OCI-LY7 (cell line): ENCODE results near the gene GNAI2.

ENCODE experiments used
- EZH2phosphoT487 ChIP-seq: fragments of 200-600 bp; sonication (generic); IDR thresholded peaks from 2 replicates; pipeline ENCODE4 v1.6.1; 2018; ENCODE audit warnings: low read depth, borderline replicate concordance, mild to moderate bottlenecking, mixed run types, antibody characterized with exemption, low read length, moderate library complexity, mixed read lengths
- TF ChIP-seq, protein P1 (sequence below): fragments of 200-600 bp; sonication (generic); conservative IDR thresholded peaks from 2 replicates; pipeline ENCODE4 v1.5.1; 2014; ENCODE audit warnings: mild to moderate bottlenecking, antibody characterized with exemption, low read length, moderate library complexity, mixed read lengths

- TF ChIP-seq, protein P1, sequence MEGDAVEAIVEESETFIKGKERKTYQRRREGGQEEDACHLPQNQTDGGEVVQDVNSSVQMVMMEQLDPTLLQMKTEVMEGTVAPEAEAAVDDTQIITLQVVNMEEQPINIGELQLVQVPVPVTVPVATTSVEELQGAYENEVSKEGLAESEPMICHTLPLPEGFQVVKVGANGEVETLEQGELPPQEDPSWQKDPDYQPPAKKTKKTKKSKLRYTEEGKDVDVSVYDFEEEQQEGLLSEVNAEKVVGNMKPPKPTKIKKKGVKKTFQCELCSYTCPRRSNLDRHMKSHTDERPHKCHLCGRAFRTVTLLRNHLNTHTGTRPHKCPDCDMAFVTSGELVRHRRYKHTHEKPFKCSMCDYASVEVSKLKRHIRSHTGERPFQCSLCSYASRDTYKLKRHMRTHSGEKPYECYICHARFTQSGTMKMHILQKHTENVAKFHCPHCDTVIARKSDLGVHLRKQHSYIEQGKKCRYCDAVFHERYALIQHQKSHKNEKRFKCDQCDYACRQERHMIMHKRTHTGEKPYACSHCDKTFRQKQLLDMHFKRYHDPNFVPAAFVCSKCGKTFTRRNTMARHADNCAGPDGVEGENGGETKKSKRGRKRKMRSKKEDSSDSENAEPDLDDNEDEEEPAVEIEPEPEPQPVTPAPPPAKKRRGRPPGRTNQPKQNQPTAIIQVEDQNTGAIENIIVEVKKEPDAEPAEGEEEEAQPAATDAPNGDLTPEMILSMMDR = no peak
- TF ChIP-seq EZH2phosphoT487 = no peak
Measured at GRCh38 chr3:50239649-50240048, 3.6 kb downstream of the GNAI2 start.
